K562 (cell line): ENCODE results near the gene SDR9C7. TPM values are rescaled to one million over a fixed set of nuclear protein-coding genes. Genes with fewer than 3 reads are reported as not detected.

ENCODE experiments used
- ATAC-seq: fragments of 200-7000 bp; cut with Tn5 transposase; 3 replicates; pipeline ENCODE4 v1.9.1; 2020; ENCODE audit warnings: moderate library complexity
- BruUV-seq: library from RNA; stranded (reverse); fragments of 400-500 nt; replicated peaks from 2 replicates; lab custom pipeline; 2021; lab: Mats Ljungman, UMichigan
- CTCF ChIA-PET: fragments of 300-600 bp; formaldehyde crosslinking; extraction: SDS; loops from one replicate; lab custom pipeline; 2021; ENCODE audit warnings: low intra/inter-chr PET ratio; lab: Yijun Ruan, JAX
- POLR2A ChIA-PET: fragments of 300-600, 350-650 bp; sonication (Branson Sonifier 250); formaldehyde crosslinking; extraction: SDS; loops from one replicate; lab custom pipeline; 2021; ENCODE audit warnings: antibody characterized with exemption, inconsistent platforms; lab: Yijun Ruan, JAX
- DNase-seq, 4 experiments: peaks; one replicate each; pipeline versions ENCODE4 v3.0.0 to v3.0.0-alpha.2; 2011 to 2018; ENCODE audit warnings: low spot score in 3 of 4, mixed read lengths in 3 of 4; ENCODE audit errors: extremely low read depth in 1 of 4
- FAIRE-seq: peaks from 2 replicates; lab custom pipeline; 2011; peaks lifted over from hg19 to GRCh38; lab: Jason Lieb, UNC
- H2AFZ ChIP-seq: 2 replicates; pipeline ENCODE4 v1.6.0; 2011; ENCODE audit warnings: low read depth, low read length, control low read depth, inconsistent platforms
- H3K27ac ChIP-seq: fragments of 200-600 bp; 3 replicates; pipeline ENCODE4 v1.8.0; 2011; ENCODE audit warnings: low read depth, mild to moderate bottlenecking, control low read depth, inconsistent platforms, low read length, moderate library complexity, mixed read lengths; ENCODE audit errors: extremely low read depth
- H3K27me3 ChIP-seq, 2 experiments: fragments of 300-600 bp in 1 of 2; 2 replicates in 1 of 2; 3 replicates in 1 of 2; pipeline versions ENCODE4 v1.6.0 to v1.8.0; 2011; ENCODE audit warnings: inconsistent platforms in 2 of 2, low read length in 2 of 2, mild to moderate bottlenecking in 1 of 2, mixed read lengths in 1 of 2, moderate library complexity in 1 of 2; ENCODE audit not compliant: control insufficient read depth in 2 of 2, insufficient read depth in 2 of 2
- H3K36me3 ChIP-seq: fragments of 300-600 bp; 3 replicates; pipeline ENCODE4 v1.8.0; 2011; ENCODE audit warnings: mild to moderate bottlenecking, low read length, inconsistent platforms; ENCODE audit not compliant: control insufficient read depth, insufficient read depth
- H3K4me1 ChIP-seq, 2 experiments: fragments of 200-600 bp in 1 of 2; replicated peaks in 1 of 2; 2 replicates in 1 of 2; 3 replicates in 1 of 2; pipeline versions ENCODE4 v1.5.1 to v1.8.0; 2011; ENCODE audit warnings: inconsistent platforms in 2 of 2, low read length in 2 of 2, mild to moderate bottlenecking in 1 of 2, mixed read lengths in 1 of 2, moderate library complexity in 1 of 2; ENCODE audit not compliant: control insufficient read depth in 2 of 2, insufficient read depth in 2 of 2
- H3K4me2 ChIP-seq: 2 replicates; pipeline ENCODE4 v1.6.1; 2011; ENCODE audit warnings: low read length, control low read depth, inconsistent platforms, mixed read lengths; ENCODE audit not compliant: insufficient read depth
- H3K4me3 ChIP-seq: fragments of 200-600 bp; sonication (generic), shearing (Covaris generic); 2 replicates; pipeline ENCODE4 v1.5.1; 2016; ENCODE audit warnings: control low read depth, inconsistent platforms
- H3K79me2 ChIP-seq: fragments of 200-600 bp; 3 replicates; pipeline ENCODE4 v1.8.0; 2011; ENCODE audit warnings: low read length, inconsistent platforms; ENCODE audit not compliant: control insufficient read depth, insufficient read depth
- H3K9ac ChIP-seq, 2 experiments: 2 replicates each; pipeline versions ENCODE4 v1.6.0 to v1.6.1; 2011; ENCODE audit warnings: low read depth in 2 of 2, low read length in 2 of 2, control low read depth in 1 of 2, inconsistent platforms in 1 of 2, mild to moderate bottlenecking in 1 of 2, mixed read lengths in 1 of 2; ENCODE audit not compliant: insufficient read depth in 1 of 2
- H3K9me1 ChIP-seq: one replicate; pipeline ENCODE4 v1.6.0; 2011; ENCODE audit warnings: inconsistent platforms, mild to moderate bottlenecking, low read length, moderate library complexity; ENCODE audit not compliant: control insufficient read depth, insufficient read depth
- H3K9me3 ChIP-seq: replicated peaks from 2 replicates; pipeline ENCODE4 v1.5.1; 2011; ENCODE audit warnings: low read depth, low read length, inconsistent platforms; ENCODE audit not compliant: control insufficient read depth, insufficient read depth
- H4K20me1 ChIP-seq: replicated peaks from 2 replicates; pipeline ENCODE4 v1.6.1; 2011; ENCODE audit warnings: low read length, inconsistent platforms, mixed read lengths; ENCODE audit not compliant: control insufficient read depth, insufficient read depth
- CREBBP ChIP-seq: IDR thresholded peaks from one replicate; pipeline ENCODE4 v1.6.1; 2012; ENCODE audit warnings: low read depth, mild to moderate bottlenecking, control low read depth, inconsistent platforms, low read length
- ESRRB ChIP-seq: fragments of 250-450 bp; sonication (Bioruptor Pico); IDR thresholded peaks from 2 replicates; pipeline ENCODE4 v1.5.0; 2020; ENCODE audit warnings: mild to moderate bottlenecking, moderate library complexity, borderline replicate concordance
- KLF16 ChIP-seq: IDR thresholded peaks from 2 replicates; pipeline ENCODE4 v1.6.1; 2016; ENCODE audit warnings: antibody characterized with exemption
- NCOA1 ChIP-seq: fragments of 450-650 bp; IDR thresholded peaks from 2 replicates; pipeline ENCODE4 v1.6.1; 2016; ENCODE audit warnings: low read depth
- POLR3A ChIP-seq: IDR thresholded peaks from 2 replicates; pipeline ENCODE4 v1.6.1; 2011; ENCODE audit warnings: borderline replicate concordance, mild to moderate bottlenecking, moderate library complexity; ENCODE audit not compliant: insufficient read length, insufficient read depth; ENCODE audit errors: extremely low read depth
- RAD51 ChIP-seq: fragments of 450-650 bp; IDR thresholded peaks from 2 replicates; pipeline ENCODE4 v1.7.1; 2016; ENCODE audit warnings: low read depth, mild to moderate bottlenecking, borderline replicate concordance
- TGIF2 ChIP-seq: sonication (generic); formaldehyde crosslinking; IDR thresholded peaks from 2 replicates; pipeline ENCODE4 v1.8.1; 2022; ENCODE audit warnings: mild to moderate bottlenecking, missing genetic modification reagents, moderate library complexity
- ZNF436 ChIP-seq: fragments of 250-450, 450-650 bp; sonication (Bioruptor Pico); formaldehyde crosslinking; IDR thresholded peaks from 2 replicates; pipeline ENCODE4 v1.7.0; 2020; ENCODE audit warnings: mild to moderate bottlenecking
- in situ Hi-C: fragments of 300-500 bp; cut with MboI; formaldehyde crosslinking; loops from 4 replicates; pipeline ENCODE4 v1.15.0; 2018; ENCODE audit warnings: inconsistent platforms, mixed read lengths
- intact Hi-C: fragments of 100-400 bp; cut with micrococcal nuclease; formaldehyde crosslinking; loops from 2 replicates; pipeline ENCODE4 v1.14.2; 2022
- polyA plus RNA-seq, 8 experiments: library from polyadenylated mRNA; depleted of rRNA in 4 of 8; stranded (reverse) in 5 of 8; unstranded in 3 of 8; fragments of >200 nt; fragmentation: Nextera tagmentation in 2 of 8; fragmentation: Illumina TruSeq in 1 of 8; extraction: Ambion mirVana in 2 of 8; extraction: Trizol in 1 of 8; gene quantifications; 2 replicates each; pipeline versions ENCODE4 v1.2.1 to v1.2.3, GENCODE V29; 2011 to 2014; ENCODE audit warnings: inconsistent platforms in 1 of 8, missing spikeins in 1 of 8
- total RNA-seq, 7 experiments: library from RNA; depleted of rRNA in 6 of 7; stranded (reverse); fragments of >200 nt in 6 of 7; fragmentation: Illumina TruSeq in 2 of 7; extraction: Trizol in 2 of 7; gene quantifications; 2 replicates each; pipeline versions ENCODE4 v1.2.1 to v1.2.3, GENCODE V29; 2011 to 2021; ENCODE audit warnings: low replicate concordance in 1 of 7
- TF ChIP-seq, protein P1 (sequence below): sonication (generic); formaldehyde crosslinking; IDR thresholded peaks from 2 replicates; pipeline ENCODE4 v1.4.0; 2020; ENCODE audit warnings: mild to moderate bottlenecking, missing genetic modification reagents
- TF ChIP-seq, protein P2 (sequence below): sonication (generic); formaldehyde crosslinking; IDR thresholded peaks from 2 replicates; pipeline ENCODE4 v1.8.0; 2022; ENCODE audit warnings: mild to moderate bottlenecking, missing genetic modification reagents
- TF ChIP-seq, protein P3 (sequence below), 2 experiments: fragments of 450-650 bp; IDR thresholded peaks; 2 replicates each; pipeline ENCODE4 v1.6.1; 2018; ENCODE audit warnings: mild to moderate bottlenecking in 2 of 2, low read depth in 1 of 2; ENCODE audit not compliant: partially characterized antibody in 2 of 2
- TF ChIP-seq, protein P4 (sequence below): fragments of 450-650 bp; IDR thresholded peaks from 2 replicates; pipeline ENCODE4 v1.6.1; 2016; ENCODE audit warnings: mild to moderate bottlenecking

SDR9C7 gene
- total and polyA plus RNA-seq, 9 of the 15 experiments (the other 6 are each of a cell fraction or from before 2014, with no cell fraction given) = 0.04 to 0.59 (median 0.06) TPM; not detected in 6

DNA sequence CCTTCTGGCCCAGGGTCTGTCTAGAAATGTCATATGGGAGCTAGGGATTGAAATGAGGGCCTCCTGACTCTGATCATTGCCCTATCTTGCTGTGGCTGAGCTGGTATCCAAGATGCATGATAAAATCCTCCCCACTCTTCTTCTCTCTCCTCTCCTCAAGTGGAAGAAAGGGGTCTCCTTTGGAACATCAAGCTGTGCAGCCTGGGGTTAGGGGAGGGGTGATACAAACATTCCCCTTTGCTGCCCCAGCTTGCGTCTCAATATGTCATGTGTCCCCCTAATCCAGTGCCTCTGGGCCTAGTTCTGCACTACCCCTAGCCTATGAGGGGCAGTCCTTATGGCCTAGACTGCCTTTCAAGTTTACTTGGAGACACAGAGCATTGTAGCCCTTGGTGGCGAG, 14.7 kb upstream of the SDR9C7 start (continued):
- TF ChIP-seq, protein P1, sequence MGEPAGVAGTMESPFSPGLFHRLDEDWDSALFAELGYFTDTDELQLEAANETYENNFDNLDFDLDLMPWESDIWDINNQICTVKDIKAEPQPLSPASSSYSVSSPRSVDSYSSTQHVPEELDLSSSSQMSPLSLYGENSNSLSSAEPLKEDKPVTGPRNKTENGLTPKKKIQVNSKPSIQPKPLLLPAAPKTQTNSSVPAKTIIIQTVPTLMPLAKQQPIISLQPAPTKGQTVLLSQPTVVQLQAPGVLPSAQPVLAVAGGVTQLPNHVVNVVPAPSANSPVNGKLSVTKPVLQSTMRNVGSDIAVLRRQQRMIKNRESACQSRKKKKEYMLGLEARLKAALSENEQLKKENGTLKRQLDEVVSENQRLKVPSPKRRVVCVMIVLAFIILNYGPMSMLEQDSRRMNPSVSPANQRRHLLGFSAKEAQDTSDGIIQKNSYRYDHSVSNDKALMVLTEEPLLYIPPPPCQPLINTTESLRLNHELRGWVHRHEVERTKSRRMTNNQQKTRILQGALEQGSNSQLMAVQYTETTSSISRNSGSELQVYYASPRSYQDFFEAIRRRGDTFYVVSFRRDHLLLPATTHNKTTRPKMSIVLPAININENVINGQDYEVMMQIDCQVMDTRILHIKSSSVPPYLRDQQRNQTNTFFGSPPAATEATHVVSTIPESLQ (CRISPR knock-in tag) = no peak
- TF ChIP-seq, all 486 proteins: peak for 0

DNA sequence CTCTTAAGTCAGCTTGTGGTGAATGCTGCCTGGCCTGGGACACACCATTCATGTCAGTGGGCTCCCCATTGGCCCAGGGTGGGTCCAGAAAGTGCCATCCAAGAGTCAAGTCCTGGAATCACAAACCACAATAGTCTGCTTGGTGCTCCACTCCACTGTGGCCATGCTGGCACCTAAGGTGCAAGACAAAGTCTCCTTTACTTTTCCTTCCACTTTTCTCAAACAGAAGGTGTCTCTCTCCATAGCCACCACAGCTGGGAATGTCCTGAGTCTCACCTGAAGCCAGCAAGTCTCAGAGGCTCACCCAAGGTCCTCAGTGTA, 14.2 kb upstream of the SDR9C7 start:
- Histone ChIP-seq H3K9me3 (no peaks in the 10 kb centered on the region), H3K27me3 (no peaks in the 10 kb centered on the region), H2AFZ (no peak overlapping the region), H3K36me3 (no peaks in the 10 kb centered on the region), H3K9ac (no peak overlapping the region), H3K79me2 (no peaks in the 10 kb centered on the region), H3K4me2 (no peak overlapping the region), H3K4me3 (no peak overlapping the region), H3K27ac (no peak overlapping the region), H3K9me1 (no peaks in the 10 kb centered on the region), H3K4me1 (no peaks in the 10 kb centered on the region; a peak in 4 of 5 replicates), H4K20me1 (no peaks in the 10 kb centered on the region)
- no peak for FAIRE-seq
- no peak for ATAC-seq
- DNase-seq = no peak
- ChIA-PET CTCF (interaction anchor here (0.6 kb wide), 1 partner anchor 265 kb away, joined by 3 read pairs; no protein-coding TSS in a partner anchor), POLR2A (interaction anchor here (0.6 to 1.3 kb wide), 3 partner anchors 43 to 146 kb away, joined by 3 to 4 read pairs (median 3); no protein-coding TSS in a partner anchor)
- in situ Hi-C loops (loop anchor here (5.0 kb wide), 1 partner anchor 39 kb away; no protein-coding TSS in a partner anchor), intact Hi-C loops (loop anchor here (5.0 kb wide), 1 partner anchor 106 kb away; no protein-coding TSS in a partner anchor)
- no TSS peak for BruUV-seq
- no peak for TF ChIP-seq ZNF436 (CRISPR knock-in tag)
- TF ChIP-seq KLF16 = no peak
- no peak for TF ChIP-seq ESRRB
- TF ChIP-seq, protein P2, sequence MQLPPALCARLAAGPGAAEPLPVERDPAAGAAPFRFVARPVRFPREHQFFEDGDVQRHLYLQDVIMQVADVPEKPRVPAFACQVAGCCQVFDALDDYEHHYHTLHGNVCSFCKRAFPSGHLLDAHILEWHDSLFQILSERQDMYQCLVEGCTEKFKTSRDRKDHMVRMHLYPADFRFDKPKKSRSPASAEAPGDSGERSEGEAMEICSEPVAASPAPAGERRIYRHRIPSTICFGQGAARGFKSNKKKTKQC (CRISPR knock-in tag) = no peak
- TF ChIP-seq, protein P3, sequence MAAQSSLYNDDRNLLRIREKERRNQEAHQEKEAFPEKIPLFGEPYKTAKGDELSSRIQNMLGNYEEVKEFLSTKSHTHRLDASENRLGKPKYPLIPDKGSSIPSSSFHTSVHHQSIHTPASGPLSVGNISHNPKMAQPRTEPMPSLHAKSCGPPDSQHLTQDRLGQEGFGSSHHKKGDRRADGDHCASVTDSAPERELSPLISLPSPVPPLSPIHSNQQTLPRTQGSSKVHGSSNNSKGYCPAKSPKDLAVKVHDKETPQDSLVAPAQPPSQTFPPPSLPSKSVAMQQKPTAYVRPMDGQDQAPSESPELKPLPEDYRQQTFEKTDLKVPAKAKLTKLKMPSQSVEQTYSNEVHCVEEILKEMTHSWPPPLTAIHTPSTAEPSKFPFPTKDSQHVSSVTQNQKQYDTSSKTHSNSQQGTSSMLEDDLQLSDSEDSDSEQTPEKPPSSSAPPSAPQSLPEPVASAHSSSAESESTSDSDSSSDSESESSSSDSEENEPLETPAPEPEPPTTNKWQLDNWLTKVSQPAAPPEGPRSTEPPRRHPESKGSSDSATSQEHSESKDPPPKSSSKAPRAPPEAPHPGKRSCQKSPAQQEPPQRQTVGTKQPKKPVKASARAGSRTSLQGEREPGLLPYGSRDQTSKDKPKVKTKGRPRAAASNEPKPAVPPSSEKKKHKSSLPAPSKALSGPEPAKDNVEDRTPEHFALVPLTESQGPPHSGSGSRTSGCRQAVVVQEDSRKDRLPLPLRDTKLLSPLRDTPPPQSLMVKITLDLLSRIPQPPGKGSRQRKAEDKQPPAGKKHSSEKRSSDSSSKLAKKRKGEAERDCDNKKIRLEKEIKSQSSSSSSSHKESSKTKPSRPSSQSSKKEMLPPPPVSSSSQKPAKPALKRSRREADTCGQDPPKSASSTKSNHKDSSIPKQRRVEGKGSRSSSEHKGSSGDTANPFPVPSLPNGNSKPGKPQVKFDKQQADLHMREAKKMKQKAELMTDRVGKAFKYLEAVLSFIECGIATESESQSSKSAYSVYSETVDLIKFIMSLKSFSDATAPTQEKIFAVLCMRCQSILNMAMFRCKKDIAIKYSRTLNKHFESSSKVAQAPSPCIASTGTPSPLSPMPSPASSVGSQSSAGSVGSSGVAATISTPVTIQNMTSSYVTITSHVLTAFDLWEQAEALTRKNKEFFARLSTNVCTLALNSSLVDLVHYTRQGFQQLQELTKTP (IDR thresholded peaks at IDR 0.05; ENCODE audit: low read depth in 1 of 2, partially characterized antibody in 2 of 2) = no peak
- no peak for TF ChIP-seq CREBBP
- TF ChIP-seq, protein P4, sequence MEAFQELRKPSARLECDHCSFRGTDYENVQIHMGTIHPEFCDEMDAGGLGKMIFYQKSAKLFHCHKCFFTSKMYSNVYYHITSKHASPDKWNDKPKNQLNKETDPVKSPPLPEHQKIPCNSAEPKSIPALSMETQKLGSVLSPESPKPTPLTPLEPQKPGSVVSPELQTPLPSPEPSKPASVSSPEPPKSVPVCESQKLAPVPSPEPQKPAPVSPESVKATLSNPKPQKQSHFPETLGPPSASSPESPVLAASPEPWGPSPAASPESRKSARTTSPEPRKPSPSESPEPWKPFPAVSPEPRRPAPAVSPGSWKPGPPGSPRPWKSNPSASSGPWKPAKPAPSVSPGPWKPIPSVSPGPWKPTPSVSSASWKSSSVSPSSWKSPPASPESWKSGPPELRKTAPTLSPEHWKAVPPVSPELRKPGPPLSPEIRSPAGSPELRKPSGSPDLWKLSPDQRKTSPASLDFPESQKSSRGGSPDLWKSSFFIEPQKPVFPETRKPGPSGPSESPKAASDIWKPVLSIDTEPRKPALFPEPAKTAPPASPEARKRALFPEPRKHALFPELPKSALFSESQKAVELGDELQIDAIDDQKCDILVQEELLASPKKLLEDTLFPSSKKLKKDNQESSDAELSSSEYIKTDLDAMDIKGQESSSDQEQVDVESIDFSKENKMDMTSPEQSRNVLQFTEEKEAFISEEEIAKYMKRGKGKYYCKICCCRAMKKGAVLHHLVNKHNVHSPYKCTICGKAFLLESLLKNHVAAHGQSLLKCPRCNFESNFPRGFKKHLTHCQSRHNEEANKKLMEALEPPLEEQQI = no peak
- TF ChIP-seq RAD51 = no peak
- TF ChIP-seq NCOA1 = no peak
- TF ChIP-seq TGIF2 = no peak
- TF ChIP-seq POLR3A = no peak
